NCI-H526 (cell line): ENCODE measurements around the gene DGKH.

Source experiments
- DNase-seq, 2 experiments: peaks; one replicate each; lab custom pipeline; 2025; lab: John Stamatoyannopoulos, UW

The DGKH gene, protein sequence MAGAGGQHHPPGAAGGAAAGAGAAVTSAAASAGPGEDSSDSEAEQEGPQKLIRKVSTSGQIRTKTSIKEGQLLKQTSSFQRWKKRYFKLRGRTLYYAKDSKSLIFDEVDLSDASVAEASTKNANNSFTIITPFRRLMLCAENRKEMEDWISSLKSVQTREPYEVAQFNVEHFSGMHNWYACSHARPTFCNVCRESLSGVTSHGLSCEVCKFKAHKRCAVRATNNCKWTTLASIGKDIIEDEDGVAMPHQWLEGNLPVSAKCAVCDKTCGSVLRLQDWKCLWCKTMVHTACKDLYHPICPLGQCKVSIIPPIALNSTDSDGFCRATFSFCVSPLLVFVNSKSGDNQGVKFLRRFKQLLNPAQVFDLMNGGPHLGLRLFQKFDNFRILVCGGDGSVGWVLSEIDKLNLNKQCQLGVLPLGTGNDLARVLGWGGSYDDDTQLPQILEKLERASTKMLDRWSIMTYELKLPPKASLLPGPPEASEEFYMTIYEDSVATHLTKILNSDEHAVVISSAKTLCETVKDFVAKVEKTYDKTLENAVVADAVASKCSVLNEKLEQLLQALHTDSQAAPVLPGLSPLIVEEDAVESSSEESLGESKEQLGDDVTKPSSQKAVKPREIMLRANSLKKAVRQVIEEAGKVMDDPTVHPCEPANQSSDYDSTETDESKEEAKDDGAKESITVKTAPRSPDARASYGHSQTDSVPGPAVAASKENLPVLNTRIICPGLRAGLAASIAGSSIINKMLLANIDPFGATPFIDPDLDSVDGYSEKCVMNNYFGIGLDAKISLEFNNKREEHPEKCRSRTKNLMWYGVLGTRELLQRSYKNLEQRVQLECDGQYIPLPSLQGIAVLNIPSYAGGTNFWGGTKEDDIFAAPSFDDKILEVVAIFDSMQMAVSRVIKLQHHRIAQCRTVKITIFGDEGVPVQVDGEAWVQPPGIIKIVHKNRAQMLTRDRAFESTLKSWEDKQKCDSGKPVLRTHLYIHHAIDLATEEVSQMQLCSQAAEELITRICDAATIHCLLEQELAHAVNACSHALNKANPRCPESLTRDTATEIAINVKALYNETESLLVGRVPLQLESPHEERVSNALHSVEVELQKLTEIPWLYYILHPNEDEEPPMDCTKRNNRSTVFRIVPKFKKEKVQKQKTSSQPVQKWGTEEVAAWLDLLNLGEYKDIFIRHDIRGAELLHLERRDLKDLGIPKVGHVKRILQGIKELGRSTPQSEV

DNA sequence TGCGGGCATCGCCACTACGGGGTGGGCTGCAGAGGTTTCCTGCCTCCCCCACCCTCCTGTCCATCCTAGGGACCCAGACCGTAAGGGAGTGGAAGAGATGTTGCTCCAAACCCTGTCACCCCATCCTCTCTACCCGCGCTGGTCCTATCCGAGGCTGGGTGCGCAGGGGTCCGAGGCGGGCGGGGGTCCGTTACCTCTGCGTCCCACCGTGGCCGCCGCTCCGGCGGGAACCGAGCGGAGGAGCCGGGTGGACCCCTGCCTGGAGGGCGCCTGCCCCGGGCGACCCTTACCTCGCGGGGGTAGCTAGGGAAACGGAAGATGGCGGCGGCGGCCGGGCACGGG, at the start of gene DGKH:
TSS of gene DGKH (plus strand) at position 307 of the 342 bp plus-strand sequence. CDS start 126 bp downstream, outside the sequence.
- DNase-seq: no peak

DNA sequence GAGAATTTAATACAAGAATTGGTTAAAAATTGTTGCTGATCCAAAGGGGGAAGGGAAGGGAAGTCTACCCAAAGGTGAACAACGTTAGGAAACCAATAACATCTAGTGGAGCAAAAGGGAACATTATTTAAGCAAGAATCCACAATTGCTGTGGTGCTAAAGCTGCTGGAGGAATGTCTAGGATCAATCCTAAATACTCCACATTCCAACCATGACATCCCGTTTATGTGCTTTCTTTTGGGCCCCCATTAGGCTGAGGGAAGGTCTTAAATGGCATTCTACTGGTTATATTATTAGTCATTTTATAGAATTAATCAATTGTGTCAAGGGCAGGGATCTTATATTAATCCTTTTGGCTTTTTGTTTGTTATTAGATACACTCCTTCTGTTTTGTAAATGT, 47.6 kb upstream of the DGKH start:
- no peak for DNase-seq

DNA sequence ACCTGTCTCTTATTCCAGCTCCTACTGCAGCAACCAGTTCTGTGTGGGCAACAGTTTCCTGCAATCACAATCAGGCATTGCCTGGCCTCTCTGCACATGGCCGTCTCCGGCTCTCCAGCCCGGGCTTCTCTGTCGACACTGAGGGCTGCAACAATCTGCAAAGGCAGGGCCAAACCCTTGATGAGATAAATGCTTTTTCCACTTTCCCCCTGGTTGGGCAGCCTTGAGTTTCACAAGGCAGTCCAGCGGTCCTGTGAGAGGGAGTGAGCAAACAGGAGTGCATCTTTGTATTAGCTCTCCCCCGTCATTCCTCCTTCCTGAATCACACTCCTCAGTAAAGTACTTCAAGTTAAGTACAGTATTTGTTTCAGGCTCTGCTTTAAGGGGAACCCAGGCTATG, 46.9 kb upstream of the DGKH start:
- DNase-seq: no peak

DNA sequence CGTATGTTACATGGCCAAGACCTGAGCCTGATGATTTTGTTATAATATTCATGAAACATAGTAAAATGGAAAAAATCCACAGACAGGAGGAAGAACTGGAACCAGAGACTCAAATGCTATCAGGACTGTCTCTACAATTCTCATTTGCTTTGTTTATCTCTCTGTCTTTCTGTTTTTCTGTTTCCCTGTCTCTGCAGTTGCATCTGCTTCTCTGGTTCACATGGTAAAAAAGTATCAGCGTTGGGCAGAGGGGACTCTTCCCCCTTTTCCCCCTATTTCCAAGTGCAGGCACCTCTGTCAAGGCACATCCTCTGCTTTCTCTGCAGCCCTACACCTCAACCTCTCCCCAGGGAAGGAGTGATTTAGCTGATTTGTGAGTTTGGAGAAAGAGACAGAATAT, 46.4 kb upstream of the DGKH start:
- no peak for DNase-seq

DNA sequence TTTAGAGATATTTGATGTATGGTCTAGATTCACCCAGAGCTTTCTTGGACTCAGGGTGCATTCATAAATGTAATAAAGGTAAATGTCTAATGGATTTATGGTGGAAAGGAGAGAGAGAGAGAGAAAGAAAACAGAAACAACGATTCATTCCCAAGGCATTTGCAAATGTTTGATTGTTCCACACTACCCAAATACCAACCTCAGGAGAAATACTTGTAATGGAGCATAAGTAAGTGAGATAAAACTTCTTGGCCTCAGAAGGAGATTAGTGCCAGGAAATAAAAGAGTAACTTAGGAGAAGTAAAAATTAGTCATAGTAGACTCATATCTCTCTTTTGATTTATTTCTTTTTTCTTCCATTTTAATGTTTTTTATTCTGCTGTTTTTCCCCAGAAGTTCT, 40.6 kb upstream of the DGKH start:
- no peak for DNase-seq

DNA sequence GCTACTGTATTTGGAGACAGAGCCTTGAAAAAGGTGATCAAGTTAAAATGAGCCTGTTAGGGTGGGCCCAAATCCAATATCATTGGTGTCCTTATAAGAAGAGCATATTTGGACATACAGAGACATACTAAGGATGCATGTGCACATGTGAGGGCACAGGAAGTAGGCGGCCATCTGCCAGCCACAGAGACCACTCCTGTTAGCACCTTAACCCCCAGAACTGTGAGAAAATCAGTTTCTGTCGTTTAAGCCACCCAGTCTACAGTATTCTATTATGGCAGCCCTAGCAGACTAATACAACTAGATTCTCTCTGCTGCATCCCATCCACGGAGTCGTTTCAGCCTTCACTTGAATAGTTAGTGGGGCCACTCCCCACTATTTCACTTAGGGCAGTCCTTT, 39.4 kb upstream of the DGKH start:
- no peak for DNase-seq

DNA sequence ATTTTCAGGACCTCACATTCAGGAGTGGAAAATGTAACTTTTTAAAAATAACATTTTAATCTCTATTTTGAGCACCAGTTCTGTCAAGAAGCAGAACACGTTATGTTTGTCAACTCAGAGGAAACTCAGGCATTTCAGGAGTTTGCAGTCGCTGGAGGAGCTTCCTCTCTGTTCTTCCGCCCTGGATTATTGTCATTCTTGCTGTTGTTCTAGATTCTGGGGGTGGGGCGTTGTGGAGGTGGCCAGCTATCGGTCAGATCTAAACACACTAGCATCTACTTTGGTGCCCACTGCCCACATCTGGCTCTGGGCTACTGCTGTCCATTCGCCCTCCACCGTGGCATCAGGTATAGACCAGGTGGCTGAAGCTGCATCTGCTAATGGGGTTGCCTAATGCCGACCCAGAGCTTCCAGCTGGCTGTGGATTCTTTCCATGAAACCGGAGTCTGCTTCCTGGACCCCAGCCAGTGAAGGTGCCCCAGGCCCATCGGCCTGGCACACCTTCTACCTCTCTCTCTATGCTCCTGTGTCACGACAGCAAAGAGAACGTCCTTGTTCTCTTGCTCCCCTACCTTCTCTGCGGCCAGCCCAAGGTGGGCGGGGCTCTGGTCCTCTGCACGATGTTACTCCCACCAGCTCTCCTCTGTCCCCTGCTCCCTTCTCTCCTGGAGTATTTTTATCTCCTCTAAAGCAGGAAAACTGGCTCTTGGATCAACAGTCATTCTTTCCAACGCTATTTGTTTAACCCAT, 36.7 kb upstream of the DGKH start:
- DNase-seq: peak in 1 of 2 experiments; percentile 35

DNA sequence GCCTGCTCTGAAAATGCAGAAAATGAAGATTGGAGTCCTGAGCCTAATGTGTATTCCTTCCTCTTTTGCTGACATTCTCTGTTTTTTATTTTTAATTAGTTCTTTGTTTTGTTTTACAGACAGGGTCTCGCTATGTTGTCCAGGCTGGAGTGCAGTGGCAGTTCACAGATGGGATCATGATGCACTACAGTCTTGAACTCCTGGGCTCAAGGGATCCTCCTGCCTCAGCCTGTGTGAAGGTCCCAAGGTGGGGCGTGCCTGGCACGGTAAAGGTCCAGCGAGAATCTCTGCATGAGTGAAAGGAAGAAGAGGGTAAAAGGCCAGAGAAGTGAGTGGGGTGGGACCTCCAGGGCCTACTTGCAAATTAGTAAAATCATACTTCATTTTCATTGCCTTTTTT, 34.3 kb upstream of the DGKH start:
- no peak for DNase-seq

DNA sequence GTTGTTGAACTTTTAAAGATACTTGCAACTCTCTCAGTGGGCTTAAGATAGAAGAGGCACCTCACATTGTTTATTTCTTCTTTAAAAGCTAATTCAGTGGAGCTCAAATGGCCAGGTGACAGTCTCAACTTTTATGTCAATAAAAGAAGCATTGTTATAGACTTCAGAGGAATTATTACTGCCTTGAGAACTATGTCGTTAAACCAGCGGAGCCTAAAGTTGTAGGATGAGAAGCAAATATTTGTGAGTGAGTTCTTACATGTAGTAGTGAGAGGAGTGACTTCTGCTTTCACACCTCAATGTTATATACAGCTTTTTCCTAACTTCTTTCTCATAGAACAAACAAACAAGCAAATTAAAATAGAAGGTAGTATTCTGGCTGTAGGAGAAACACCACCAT, 31.2 kb upstream of the DGKH start:
- DNase-seq: peak; percentile 12 to 26

DNA sequence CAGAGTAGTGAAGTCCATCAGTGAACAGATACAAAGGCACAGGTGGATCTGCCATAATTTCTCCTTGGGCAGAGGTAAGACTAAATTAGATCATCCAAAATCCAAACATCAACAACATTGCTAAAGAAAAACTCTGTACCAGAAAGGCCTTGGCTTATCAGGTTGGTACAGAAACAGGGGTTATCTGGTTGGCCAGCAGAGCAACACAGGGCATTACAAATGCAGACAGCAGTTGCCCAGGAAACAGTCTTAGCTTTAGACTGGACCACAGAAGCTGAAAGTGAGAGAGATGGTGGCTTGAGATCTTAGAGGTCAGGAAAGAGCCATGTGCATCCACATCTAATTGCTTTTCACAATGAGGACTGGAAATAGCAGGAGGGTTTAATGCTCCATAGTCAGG, 26.6 kb upstream of the DGKH start:
- DNase-seq: no peak

DNA sequence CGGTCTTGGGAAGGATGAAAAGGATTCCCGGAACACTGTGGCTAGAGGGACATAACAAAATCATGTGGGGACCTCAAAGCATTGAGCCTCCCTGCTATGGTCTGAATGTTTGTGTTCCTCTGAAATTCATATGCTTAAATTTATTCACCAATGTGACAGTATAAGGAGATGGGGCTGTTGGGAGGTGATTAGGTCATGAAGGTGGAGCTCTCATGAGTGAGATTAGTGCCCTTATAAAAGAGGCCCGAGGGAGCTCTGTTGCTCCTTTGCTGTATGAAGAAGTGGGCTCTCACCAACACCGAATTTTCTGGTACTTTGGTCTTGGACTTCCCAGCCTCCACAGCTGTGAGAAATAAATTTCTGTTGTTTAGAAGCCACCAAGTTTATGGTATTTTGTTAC, 26.1 kb upstream of the DGKH start:
- no peak for DNase-seq

DNA sequence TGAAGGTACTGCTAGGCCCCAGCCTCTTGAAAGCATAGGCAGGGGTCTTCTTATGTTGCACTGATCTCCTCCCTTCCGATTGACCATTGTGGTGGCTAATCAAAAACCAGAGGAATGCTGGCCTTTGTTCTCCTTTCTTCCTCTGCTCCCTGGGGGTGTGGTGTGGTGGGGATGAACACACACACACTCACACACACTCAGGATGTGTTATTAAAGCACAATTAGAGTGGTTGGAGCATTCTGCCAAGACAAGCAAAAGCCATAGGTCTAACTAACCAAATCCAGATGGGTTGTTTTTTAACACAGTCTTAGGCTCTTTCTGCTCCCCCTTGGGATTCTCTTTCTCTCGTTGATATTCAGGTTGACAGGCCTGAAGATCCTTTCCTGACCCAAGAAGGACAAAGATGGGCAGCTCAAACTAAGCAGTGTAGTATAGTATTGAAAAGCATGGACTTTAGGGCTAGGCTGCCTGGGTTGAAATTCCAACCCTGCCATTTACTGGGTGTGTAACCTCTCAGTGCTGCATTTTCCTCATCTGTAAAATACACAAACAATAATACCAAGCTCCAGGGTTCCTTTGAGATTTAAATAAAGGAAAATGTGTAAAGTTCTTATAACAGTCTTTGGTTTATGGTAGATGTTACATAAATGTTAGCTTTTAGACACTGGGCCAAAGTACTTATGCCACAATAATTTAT, 25.5 kb upstream of the DGKH start:
- DNase-seq: no peak

DNA sequence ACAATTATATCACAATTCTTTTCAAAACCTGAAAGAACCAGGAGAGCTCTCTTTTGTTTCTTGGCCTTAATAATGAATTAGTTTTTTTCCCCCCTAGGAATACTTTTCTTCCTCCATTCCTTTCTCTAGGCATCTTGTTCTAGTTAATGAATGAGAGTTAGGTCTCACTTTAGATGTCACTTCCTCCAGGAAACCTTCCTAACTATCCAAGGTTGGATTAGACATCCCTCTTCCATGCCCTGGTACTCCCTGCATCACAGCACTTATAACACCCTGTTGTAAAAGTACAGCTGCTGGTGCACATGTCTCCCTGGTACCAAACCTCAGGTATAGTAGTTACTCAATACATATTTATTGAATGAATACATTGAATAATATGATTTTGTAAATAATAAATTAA, 21.2 kb upstream of the DGKH start:
- no peak for DNase-seq

DNA sequence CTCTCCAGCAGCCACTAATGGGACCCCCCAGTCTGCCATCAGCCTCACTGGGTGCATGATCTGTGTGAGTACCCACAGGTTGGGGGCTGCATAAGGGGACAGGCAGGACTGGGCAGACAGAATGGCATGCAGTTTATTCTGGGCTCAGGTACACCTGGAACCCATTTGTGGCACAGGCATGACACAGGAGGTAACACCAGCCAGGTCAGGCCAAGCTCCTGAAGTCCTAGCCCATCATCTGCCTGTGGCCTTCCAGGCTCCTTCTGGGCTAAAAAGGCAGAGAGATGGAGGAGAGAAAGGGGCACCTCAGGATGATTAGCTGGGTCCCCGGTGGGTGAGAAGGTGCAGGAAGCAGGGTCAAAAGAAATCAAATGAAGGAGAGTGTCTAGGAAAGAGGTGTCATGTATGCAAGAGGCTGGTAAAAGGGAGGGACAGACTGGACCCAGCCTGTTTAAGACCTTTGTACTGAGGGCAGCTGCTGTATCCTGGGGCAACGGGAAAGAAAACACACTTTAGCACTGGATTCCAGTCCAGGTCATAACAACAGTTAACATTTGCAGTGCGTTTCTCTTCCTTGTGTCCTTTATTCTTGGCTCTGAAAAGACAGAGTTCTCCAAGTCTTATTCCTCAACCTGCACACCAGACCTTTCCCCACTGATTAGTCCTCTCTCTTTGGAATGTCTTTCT, 20.2 kb upstream of the DGKH start:
- DNase-seq: peak in 1 of 2 experiments; percentile 41

DNA sequence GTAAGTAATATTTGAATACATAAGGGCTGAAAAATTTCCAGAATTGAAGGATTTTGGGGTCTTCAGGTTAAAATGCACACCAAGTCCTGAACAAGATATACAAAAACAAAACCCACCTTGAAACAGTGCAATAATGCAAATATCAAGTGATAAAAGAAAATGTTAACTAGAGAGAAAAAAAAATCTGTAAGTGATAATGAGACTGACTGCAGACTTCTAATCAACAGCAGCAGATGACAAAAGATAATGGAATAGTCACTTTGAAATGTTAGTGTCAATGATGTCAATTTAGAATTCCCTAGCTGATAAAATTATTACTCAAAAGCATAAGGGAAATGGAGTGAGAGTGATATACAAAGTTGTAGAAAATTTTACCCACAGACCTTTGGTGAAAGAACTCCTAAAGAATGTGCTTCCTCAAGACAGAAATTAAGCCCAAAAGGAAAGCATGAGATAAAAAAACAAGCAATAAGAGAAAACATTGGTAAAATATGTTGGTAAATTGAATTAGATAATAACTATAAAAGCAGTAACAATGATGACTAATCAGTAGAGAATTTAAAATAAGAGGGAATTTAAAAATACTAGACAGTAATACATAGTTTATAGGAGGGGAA, 12.4 kb upstream of the DGKH start:
- no peak for DNase-seq

DNA sequence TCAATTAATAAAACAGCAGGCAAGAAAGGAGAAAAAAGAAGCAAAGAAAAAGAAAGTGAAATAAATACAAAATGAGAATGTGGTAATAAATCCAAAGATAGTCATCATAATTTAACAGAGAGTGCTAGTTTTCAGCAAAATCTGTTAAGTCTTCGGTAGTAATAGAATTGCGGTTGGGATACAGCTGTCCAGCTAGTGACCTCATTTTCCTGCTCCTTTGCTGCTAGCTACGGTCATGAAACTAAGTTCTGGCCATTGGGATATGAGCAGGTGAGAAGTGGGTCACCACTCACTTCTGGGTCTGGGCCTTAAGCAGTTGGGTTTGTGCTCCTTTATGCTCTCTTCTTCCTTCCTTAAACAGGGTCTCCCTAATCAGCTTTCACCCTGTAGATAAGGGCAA, 11.7 kb upstream of the DGKH start:
- DNase-seq: no peak

DNA sequence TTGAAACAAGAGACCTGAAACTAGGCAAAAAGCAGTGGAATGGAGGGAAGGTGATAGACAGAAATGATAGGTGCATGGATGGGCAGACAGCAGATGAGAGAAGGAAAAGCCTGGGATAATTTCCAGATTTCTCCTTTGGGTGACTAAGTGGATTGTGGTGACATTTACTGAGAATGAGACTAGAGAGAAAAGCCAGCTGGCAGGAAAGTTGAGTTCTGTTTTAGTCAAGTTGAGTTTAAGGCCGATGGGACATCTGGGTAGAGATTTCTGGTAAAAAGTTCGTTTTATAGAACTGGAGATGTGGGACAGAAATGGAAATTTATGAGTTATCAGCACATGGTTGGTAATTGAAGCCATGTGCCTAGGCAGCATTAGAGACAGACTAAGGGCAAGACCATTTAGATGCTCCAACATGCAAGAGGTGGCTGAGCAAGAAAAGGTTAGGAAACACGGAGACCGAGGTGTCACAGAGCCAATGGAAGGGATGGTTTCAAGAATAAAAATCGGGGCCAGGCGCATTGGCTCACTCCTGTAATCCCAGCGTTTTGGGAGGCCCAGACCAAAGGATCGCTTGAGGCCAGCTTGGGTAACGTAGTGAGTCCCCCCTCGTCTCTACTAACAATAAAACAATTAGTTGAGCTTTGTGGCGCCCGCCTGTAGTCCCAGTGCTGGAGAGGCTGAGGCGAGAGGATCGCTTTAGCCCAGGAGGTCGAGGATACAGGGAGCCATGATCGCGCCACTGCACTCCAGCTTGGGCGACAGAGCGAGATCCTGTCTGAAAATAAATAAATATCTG, 9.6 kb upstream of the DGKH start:
- DNase-seq: no peak

DNA sequence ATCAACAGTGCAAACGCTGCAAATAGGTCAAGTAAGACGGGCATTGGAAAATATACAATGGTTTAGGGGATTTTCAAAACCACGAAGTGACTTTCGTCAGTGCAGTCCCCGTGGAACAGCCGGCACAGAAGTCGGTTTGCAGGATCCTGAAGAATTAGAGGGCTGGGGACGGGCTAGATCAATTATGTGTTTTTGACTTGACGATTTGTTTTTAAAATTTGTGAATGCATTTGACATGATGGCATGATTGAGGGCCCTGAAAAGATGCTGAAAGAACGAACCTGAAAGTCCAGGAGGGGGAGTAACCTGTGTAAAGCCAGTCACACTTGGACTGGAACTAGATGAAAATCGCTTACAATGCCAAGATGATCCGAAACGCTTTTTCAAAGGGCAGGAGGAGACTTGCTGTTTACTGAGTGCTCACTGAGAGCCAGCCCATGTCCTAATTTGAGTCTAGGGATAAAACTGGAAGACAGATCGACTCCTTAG, 8.9 kb upstream of the DGKH start:
- DNase-seq: no peak
